ENCODE data around the gene NFE2L3.

GRCh38 chr7:26188206-26188956, 36.4 kb downstream of the NFE2L3 start:
- no peak for TF ChIP-seq CTCF (IDR thresholded peaks at IDR 0.05)
- TF ChIP-seq POLR2A (IDR thresholded peaks at IDR 0.05), result peak in 1 of 2 donors; percentile 7
